OCI-LY3 (cell line): Measurements from ENCODE around the gene ARPC5.

Source experiments
- H2AFZ ChIP-seq: fragments of 200-600, 300-600 bp; shearing (Covaris generic); 2 replicates; pipeline ENCODE4 v1.6.0; 2014; ENCODE audit warnings: antibody characterized with exemption, low read depth, low read length
- H3K27ac ChIP-seq: fragments of 200-600, 300-600 bp; sonication (generic); 2 replicates; pipeline ENCODE4 v1.5.1; 2014; ENCODE audit warnings: mild to moderate bottlenecking, low read length, moderate library complexity, mixed read lengths
- H3K27me3 ChIP-seq: fragments of 200-600, 300-600 bp; sonication (generic); 2 replicates; pipeline ENCODE4 v1.6.1; 2014; ENCODE audit warnings: low read depth, low read length, mixed read lengths
- H3K36me3 ChIP-seq: fragments of 200-600, 300-600 bp; sonication (generic); replicated peaks from 2 replicates; pipeline ENCODE3; 2014; ENCODE audit warnings: low read depth, low read length, mixed read lengths
- H3K4me1 ChIP-seq: fragments of 300-600, 200-600 bp; sonication (generic); 2 replicates; pipeline ENCODE4 v1.6.1; 2014; ENCODE audit warnings: low read length, mixed read lengths
- H3K4me2 ChIP-seq: fragments of 200-600, 300-600 bp; sonication (generic); 2 replicates; pipeline ENCODE4 v1.6.1; 2014; ENCODE audit warnings: low read length, mixed read lengths
- H3K4me3 ChIP-seq: fragments of 300-600, 200-600 bp; sonication (generic); 2 replicates; pipeline ENCODE4 v1.5.1; 2014; ENCODE audit warnings: antibody characterized with exemption, mild to moderate bottlenecking, low read length, moderate library complexity
- H3K79me2 ChIP-seq: fragments of 300-600, 200-600 bp; shearing (Covaris generic); 2 replicates; pipeline ENCODE4 v1.6.1; 2014; ENCODE audit warnings: mild to moderate bottlenecking, low read length, mixed read lengths
- H3K9ac ChIP-seq: fragments of 300-600, 200-600 bp; shearing (Covaris generic); 2 replicates; pipeline ENCODE4 v1.6.0; 2014; ENCODE audit warnings: mild to moderate bottlenecking, low read length, moderate library complexity
- H3K9me3 ChIP-seq: fragments of 200-600, 300-600 bp; shearing (Covaris generic); 2 replicates; pipeline ENCODE4 v1.6.1; 2014; ENCODE audit warnings: low read length, mixed read lengths; ENCODE audit not compliant: insufficient read depth
- H4K20me1 ChIP-seq: fragments of 200-600, 300-600 bp; sonication (generic); 2 replicates; pipeline ENCODE4 v1.6.1; 2016; ENCODE audit warnings: low read length, mixed read lengths; ENCODE audit not compliant: insufficient read depth
- CTCF ChIP-seq: fragments of 200-600, 300-600 bp; sonication (generic); IDR thresholded peaks from 2 replicates; pipeline ENCODE4 v1.5.1; 2014; ENCODE audit warnings: antibody characterized with exemption, low read length, low read depth
- EZH2phosphoT487 ChIP-seq: fragments of 200-600 bp; shearing (Covaris generic); IDR thresholded peaks from 2 replicates; pipeline ENCODE4 v1.6.1; 2018; ENCODE audit warnings: antibody characterized with exemption, mixed run types, low read depth

The ARPC5 gene

GRCh38 chr1:183612407-183612806, 23.2 kb downstream of the ARPC5 start:
- Histone ChIP-seq H3K27me3 (no peaks in the 10 kb centered on the region), H3K9ac (no peak overlapping the region), H3K4me2 (no peak overlapping the region), H3K9me3 (no peaks in the 10 kb centered on the region), H3K36me3 (no peaks in the 10 kb centered on the region), H2AFZ (no peak overlapping the region), H3K4me1 (peaks cover 48% of the 10 kb centered on the region), H3K4me3 (no peak overlapping the region), H4K20me1 (no peaks in the 10 kb centered on the region), H3K79me2 (peaks cover 10% of the 10 kb centered on the region), H3K27ac (no peak overlapping the region)
- no peak for TF ChIP-seq CTCF
- no peak for TF ChIP-seq EZH2phosphoT487

- H3K9me3 ChIP-seq: no peaks in the 10 kb centered on the region
- peaks cover 20% of the 10 kb centered on the region for H3K79me2 ChIP-seq
- no peak overlapping the region for H3K9ac ChIP-seq
- no peak overlapping the region for H3K4me3 ChIP-seq
- peaks cover 62% of the 10 kb centered on the region for H3K4me1 ChIP-seq
- no peak overlapping the region for H3K4me2 ChIP-seq
- no peak overlapping the region for H3K27ac ChIP-seq
- no peak overlapping the region for H2AFZ ChIP-seq
- TF ChIP-seq EZH2phosphoT487 (no peak), CTCF (no peak)
- H4K20me1 ChIP-seq: no peaks in the 10 kb centered on the region
- H3K36me3 ChIP-seq: no peaks in the 10 kb centered on the region
- no peaks in the 10 kb centered on the region for H3K27me3 ChIP-seq
Measured at GRCh38 chr1:183611021-183611420, 24.6 kb downstream of the ARPC5 start.

DNA sequence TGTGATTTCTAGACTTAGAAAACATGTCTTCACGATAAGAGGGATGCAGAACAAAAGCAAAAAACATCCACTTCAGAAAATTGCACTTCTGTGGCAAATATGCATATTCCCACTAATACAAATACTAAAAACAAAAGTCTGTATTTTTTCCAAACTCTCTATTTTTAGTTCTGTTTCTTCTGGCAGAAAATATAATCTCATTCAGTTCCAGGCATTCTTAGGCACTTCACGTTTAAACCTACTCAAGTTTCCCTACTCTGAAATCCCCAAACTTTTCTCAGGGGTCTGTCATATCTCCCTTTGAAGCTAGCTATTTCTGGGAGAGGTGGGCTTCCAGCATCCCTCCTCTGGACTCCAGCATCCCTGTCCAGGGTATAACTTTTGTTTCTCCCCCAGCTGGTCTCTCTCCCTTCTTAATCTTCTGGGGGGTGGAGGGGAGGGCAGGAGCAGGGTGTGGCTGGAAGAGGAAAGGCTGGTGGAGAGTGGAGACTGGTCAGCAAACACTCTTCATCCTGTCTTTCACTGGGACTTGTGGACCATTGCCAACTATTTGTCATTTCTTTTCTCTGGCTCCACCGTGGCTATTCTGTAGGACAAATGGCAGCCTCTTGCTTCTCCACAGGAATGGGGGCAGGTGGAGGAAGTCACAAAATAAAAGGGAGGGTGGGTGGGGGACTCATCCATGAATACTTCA, 25.7 kb downstream of the ARPC5 start:
- H3K4me3 ChIP-seq: peak overlapping the region; percentile 42
- H3K27ac ChIP-seq: peak overlapping the region; percentile 93
- peaks cover 73% of the 10 kb centered on the region for H3K4me1 ChIP-seq
- H3K4me2 ChIP-seq: peak overlapping the region; percentile 80
- no peaks in the 10 kb centered on the region for H3K27me3 ChIP-seq
- H3K36me3 ChIP-seq: no peaks in the 10 kb centered on the region
- no peak overlapping the region for H2AFZ ChIP-seq
- peaks cover 23% of the 10 kb centered on the region for H3K79me2 ChIP-seq
- peak overlapping the region; percentile 77 for H3K9ac ChIP-seq
- no peak for TF ChIP-seq CTCF
- no peak for TF ChIP-seq EZH2phosphoT487
- no peaks in the 10 kb centered on the region for H4K20me1 ChIP-seq
- no peaks in the 10 kb centered on the region for H3K9me3 ChIP-seq

- H3K79me2 ChIP-seq: peaks cover 23% of the 10 kb centered on the region
- H3K4me1 ChIP-seq: peaks cover 79% of the 10 kb centered on the region
- H2AFZ ChIP-seq: no peak overlapping the region
- no peak for TF ChIP-seq EZH2phosphoT487
- TF ChIP-seq CTCF: peak; percentile 83
- peak overlapping the region; percentile 80 for H3K4me2 ChIP-seq
- no peaks in the 10 kb centered on the region for H4K20me1 ChIP-seq
- H3K36me3 ChIP-seq: no peaks in the 10 kb centered on the region
- H3K27ac ChIP-seq: peak overlapping the region; percentile 93
- peak overlapping the region; percentile 56 for H3K4me3 ChIP-seq
- H3K9ac ChIP-seq: peak overlapping the region; percentile 77
- no peaks in the 10 kb centered on the region for H3K27me3 ChIP-seq
- H3K9me3 ChIP-seq: no peaks in the 10 kb centered on the region
Measured at GRCh38 chr1:183609313-183609712, 26.3 kb downstream of the ARPC5 start.
